SHP77 treated with DMSO at 0.1 percent for 48 hours (cell line): ENCODE measurements around the gene DCLK1.

Experiments used
- DNase-seq: peaks from one replicate; lab custom pipeline; 2025; lab: John Stamatoyannopoulos, UW

The DCLK1 gene

DNA sequence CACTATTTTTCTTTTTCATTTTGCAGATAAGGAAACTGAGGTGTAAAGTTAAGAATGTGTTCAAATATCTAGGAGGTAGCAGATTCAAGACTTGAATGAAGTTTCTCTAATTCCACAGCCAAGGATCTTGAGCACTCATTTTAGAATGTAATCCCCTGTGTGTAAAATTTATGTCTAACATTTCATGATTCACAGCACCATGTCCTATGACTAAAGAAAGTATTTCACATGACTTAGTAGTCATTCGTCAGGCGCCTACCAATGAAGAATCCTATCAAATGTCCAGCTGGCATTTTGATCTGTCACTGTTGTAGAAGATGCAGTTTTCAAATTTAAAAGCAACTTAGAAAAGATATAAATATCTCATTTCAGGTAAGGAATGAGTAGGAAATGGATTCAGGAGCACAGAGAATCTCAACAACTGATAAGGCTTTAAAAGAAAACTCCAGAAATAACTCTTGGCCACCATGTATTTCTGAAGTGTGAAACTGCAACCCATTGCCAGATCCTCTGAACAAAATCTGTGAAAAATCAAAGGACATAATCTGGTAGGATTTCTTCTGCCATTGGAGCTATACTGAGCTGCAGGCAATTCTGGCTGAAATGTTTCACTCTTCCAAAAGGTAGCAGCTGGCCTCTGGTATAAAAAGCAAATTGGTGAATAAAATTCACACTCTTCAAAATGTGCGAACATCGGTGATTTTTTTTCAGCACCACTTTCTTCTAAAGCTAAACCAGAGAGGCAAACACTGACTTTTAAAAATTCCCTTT is 92.2 kb downstream of the DCLK1 start:
- DNase-seq = no peak

DNA sequence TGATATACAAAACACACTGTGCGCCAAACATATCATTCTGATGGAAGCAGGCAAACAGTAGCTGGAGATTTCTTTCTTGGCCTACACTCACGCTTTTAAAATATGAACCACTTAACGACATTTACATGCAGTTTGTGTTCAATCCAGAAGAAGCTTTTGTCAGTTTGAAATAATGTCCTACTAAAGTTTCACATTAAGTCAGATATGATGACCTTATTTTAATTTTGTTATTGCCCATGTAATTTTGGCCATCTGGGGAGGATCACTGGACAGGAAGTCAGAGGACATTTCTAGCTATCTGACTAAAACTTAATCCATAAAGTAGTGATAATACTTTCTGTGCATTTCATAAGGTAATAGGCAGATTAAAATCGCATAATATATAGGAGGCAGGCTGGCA is 98.1 kb downstream of the DCLK1 start:
- no peak for DNase-seq

DNA sequence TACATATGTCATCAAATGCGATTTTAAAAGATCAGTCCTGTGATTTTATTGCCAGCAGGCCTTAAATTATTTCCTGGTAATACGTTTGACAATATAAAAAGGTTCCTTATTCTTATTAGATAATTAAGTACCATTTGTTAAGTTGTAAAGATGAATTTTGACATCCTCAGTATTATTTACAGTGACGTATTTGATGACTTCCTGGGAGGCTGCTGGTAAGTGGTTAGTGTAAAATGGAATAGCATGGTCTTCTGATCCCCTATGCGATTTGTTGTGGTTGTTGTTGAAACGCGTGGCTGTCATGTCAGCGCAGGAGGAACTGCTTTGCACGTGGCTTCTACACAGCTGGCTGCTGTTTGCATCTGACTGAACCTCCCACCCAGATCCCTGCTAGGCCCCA is 99.7 kb downstream of the DCLK1 start:
- no peak for DNase-seq

DNA sequence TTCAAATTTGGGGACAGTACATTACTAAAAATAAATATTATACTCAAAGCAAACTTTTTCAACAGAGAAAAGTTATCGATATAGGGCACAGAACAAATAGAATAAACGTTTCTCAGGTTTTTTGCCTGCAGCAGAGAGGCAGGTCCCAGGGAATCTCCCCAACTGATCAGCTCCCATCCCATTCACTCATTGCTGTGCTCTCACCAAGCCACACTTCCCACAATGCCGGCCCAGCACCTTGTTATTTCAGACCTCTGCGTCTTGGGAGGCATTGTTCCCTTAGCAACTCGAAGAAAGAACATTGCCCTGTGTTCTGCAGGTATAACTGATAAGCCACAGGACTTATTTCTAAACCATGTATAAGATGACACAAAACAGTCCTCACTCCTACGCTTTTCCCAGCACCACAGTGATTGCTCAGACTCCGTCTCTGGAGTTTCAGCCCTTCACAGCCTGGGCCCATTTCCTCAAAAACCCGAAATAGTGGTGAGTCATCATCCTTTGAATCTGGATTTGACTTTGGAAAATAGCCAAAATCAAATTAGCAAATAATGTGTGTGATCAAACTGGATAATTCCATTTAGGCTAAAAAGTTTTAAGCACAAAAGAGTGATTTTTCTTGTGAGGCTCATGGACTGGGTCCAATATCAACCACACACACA is 100.4 kb downstream of the DCLK1 start:
- DNase-seq = no peak

DNA sequence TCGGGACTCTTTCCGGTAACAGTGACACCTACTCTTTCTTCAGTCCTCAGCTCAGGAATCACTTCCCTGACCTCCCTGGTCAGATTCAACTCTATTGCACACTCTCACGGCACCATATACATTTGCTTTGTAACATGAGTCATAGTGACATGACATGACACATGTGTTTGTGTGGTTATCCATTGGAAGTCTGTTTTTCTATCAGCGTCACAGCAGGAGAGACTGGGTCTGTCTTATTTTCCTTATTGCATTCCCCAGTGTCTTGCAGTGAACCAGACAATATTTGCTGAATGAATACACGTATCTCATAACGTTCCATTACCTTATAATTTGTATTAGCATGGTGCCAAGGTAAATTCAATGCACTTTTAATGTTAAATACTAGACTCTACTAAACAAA is 102.0 kb downstream of the DCLK1 start:
- no peak for DNase-seq

DNA sequence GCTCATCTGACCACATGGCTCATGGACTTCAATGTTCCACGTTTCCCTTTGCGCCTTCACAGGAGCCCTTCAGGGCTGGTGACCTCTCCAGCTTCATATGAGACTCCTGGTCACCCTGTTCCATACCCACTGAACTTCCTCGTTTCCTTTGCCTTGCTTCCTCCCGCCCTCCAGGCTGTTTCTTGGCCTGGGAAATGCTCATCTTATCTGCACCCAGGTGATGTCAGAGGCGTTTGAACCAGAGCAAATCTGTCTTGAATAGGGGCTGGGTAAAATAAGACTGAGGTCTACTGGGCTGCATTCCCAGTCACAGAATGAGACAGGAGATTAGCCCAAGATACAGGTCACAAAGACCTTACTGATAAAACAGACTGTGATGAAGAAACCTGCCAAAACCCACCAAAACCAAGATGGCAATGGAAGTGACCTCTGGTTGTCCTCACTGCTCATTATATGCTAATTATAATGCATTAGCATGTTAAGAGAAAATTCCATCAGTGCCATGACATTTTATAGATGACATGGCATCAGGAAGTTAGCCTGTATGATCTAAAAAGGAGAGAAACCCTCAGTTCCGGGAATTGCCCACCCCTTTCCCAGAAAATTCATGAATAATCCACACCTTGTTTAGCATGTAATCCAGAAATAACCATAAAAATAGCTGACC is 102.7 kb downstream of the DCLK1 start:
- DNase-seq = no peak

DNA sequence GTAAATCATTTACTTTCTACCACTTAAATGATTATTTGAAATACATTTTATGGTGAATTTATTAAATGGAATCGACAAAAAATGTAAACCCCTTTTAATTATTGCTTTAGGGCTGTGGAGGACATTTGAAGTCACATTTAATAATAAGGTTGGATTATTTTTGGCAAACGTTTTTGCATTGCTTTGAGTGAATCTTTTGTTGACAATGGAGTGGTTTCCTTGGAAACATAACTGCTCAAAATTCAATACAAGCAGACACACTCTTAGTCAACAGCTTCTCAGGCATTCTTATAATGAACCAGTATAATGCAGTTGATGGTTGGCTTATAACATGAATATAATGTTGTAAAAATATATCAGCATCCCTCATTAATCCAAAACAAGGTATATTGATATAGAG is 104.7 kb downstream of the DCLK1 start:
- DNase-seq = no peak

DNA sequence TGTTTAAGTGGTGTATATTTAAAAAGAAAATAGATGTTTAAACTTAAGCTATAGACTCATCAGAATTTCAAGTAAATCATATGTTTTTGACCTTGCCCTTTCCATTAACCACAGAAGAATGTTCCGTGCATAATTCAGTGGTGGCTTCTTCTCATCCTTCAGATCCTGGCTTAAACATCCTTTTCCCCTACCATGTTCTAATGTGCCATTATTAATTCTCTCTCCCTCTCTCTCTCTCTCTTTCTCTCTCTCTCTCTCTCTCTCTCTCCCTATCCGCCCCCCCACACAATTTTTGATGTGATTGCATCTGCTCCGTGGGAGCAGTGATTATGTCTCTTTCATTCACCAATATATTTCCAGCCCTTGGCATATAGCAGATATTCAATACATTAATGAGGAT is 116.4 kb downstream of the DCLK1 start:
- DNase-seq = no peak

DNA sequence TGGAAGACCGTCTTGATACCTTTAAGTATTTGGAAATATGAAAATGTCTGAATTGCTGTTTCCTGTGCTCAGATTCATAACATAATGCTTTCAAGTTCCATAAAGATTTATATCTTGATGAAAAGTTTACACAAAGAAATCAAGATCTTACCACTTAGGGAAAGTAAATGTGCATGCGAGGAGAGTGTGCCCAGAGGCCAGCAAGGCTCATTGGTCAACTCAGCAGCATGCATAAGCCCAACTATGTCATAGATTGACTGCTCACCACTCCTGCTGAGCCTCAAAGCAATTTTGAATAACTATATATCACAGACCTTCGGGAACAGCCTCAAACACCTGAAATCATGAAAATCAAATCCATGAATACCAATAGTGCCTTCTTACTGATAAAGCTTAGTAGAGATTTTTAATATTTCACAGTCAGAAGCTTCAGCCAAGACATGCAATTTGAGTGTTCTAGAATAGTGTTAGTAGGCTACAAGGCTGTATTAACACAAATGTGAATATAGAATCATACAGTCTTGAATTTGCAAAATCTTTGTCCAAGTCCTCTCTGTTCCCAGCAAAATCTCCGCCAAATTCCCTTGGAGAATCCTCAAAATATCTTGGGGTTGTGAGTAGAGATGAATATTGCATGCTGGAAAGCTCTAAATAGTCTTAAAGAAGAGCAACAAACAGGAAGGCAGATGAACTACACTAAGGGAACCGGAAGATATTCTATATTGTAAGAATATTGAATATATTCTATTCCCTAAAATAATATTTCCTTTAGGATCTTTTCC is 124.1 kb downstream of the DCLK1 start:
- DNase-seq = no peak

DNA sequence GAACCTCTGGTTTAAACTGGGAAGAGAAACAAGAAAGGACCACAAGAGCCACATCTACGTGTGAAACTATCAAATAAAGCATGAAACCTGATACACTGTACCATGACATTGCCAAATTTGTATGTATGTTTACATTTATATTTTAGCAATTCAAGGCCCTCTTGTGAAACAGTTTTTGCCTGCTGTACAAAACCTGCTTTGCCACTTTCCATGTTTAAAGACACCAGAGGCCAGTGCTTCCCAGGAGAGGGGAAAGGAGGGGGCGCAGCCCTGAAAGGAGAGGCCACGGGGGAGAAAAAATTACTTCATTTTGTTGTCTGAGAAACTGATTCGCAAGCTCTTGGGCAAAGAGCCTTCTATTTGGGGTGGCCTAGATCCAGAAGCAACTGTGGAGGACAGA is 124.8 kb downstream of the DCLK1 start:
- no peak for DNase-seq

DNA sequence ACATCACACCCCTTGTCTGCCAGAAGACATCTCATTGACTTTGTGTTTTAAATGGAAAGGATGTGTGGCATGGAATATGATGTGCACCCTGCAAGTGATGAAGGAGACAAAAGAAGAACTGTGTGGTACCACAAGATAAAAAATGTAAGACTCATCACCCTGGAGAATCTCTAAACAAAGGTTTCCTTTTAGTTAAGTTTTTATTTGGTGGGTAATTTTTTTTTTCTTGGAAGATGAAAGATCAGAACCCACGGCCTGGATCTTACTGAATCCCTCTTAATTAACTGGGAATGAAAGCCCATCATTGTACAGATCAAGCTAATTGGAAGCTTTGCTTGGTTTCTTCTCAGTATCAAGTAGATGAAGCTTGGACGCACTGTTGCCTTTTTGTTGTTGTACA is 129.6 kb downstream of the DCLK1 start:
- DNase-seq = no peak

DNA sequence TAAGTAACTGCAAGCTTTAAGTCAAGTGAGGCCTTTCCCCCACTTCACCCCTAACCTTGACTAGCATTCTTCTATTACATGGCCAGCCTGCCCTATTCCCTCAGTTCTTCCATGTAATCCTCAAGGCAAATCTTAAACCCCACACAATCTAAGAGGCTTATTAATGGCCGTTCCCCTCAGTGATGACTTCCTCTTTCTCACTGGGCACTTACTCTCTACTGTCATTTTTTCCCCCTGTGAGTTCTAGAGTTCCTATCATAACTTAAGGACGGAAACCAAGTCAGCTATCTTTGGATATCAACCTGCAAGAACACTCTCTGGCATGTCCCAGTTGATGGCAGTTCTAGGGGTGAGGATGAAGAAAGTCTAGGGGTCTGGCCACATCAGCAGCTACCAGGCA is 131.2 kb downstream of the DCLK1 start:
- no peak for DNase-seq

DNA sequence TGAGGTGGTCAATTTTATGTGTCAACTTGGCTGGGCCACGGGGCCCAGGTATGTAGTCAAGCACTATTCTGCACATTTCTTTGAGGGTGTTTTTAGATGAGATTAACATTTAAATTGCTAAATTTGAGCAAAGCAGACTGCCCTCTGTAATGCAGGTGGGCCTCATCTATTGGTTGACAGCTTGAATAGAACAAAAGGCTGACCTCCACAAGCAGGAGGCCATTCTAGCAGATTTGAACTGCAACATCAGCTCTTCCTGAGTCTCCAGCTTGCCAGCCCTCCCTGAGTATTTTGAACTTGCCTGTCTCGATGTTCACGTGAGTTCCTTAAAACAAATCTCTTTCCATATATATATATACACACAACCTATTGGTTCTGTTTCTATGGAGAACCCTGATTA is 134.8 kb downstream of the DCLK1 start:
- DNase-seq = no peak

DNA sequence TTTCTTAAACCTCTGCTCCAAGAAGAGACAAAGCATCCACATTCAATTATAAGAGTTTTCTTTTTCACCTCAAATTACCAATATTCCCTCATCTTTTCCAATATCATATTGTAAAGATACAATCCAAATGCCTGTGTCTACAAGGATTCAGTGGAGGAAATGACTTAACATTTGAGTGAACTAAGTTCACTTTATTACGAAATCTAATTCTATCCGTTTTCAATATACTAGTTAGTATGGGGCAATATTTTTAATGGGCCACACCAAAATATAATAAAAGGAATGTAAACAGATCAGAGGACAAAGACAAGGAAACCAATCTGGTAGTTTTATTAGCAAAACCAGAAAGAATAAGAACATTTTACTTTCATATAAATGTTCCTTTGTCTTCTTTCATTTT is 136.0 kb downstream of the DCLK1 start:
- DNase-seq = no peak

DNA sequence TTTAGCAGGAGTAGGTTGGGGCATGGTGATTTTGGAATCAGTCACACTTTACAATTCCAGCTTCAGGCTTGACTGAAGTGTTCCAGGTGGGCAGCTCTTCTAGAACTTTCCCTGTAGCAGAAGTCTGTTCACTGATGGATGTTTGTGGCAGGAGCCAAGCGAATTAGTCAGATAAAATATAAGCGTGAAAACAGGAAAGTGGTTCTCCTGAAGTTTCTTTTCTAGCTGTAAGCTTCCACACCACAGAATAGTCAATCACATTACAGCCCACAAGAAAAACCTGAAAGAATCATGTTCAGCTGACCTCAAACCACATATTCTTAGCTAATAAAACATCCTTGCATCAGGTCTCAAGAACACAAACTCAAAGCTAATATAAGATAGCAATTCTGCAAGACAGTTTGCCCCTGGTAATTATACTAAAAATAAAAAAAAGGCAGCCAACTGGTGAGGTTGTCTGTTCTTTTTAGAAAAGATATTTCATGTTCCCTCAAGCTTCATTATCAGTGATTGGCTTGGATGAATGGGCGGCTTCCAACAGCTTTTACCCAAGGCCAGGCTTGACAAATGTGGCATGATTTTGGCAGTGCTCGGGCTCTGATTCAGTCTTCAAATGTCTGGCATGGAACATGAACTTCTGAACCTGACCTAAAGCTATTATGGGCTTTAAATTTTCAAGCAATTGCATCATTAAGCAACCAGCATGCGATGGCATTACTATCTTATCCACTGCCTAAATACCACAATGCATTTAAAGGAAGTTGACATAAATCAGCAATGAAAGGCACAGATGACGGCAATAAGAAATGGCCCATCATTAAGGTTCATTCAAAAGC is 136.8 kb downstream of the DCLK1 start:
- DNase-seq = no peak

DNA sequence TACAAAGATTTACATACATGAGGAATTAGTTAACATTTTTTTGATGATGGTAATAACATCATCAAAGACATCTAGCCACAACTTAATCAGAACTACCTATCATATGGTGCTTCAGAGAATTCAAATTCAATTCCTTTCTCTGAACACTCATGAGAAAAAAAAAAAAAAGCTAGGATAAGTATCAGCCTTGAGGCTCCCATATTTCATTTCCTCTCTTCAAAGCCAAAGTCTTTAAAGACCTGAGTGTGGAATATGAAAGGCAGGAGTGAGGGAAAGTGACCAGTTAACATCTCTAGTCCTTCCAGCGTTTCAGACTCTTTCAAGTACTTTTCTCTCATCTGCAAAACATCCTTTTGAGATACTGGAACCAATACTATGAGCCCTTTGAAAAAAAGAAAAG is 137.5 kb downstream of the DCLK1 start:
- DNase-seq = no peak

DNA sequence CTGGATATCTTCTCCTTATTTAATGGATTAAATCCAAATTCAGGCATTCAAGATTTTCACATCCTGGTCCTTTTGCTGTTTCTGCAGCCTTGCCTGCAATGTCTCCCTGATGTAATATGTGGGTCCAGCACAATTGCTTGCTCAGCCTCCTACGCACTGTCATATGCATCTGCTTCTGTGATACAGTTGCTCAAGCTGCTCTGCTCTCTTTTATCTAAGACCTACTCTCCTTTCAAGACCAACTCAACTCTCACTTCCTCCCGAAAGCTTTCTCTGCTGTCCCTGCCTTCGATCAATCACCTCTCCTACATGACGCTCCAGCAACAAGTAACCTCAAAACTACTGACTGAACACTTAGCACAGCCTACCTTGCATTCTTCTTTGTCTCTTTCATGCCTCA is 138.2 kb downstream of the DCLK1 start:
- no peak for DNase-seq

DNA sequence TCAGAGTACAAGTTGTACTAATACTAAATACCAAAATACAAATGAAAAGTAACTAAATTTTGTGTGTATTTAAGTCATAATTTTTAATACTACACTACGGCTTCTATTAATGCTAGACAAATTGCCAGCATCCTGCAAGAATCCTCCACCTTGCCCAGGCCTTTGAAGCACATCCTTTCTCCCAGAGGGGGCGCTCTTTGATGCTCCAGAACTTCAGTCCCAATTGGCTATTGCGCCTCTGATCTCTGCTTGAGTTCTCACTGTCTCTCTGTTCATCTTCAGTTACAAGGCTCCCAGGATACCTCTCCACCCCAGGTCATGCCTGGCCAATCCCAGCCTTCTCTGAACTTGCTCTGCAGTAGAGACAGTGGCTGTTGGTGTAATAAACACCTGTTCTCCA is 141.0 kb downstream of the DCLK1 start:
- no peak for DNase-seq

DNA sequence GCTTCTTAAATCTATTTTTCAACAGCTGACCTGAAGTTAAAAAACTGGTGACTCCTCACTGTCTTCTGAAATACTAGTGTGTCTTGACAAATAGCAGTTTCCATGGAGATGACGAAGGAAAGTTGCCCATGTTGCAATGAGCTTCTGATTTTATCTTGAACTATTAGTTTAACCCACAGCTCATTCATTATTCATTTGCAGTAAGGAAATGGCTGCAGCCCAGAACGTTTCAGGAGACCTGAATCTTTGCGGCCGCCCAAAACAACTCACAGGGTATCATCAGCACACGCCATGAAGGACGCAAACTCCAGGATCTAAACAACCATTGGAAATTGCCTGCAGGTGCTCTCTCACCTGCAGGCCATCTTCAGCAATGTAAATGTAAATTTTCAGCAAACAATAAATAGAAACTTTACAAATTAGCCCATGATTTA is 142.5 kb downstream of the DCLK1 start:
- no peak for DNase-seq

DNA sequence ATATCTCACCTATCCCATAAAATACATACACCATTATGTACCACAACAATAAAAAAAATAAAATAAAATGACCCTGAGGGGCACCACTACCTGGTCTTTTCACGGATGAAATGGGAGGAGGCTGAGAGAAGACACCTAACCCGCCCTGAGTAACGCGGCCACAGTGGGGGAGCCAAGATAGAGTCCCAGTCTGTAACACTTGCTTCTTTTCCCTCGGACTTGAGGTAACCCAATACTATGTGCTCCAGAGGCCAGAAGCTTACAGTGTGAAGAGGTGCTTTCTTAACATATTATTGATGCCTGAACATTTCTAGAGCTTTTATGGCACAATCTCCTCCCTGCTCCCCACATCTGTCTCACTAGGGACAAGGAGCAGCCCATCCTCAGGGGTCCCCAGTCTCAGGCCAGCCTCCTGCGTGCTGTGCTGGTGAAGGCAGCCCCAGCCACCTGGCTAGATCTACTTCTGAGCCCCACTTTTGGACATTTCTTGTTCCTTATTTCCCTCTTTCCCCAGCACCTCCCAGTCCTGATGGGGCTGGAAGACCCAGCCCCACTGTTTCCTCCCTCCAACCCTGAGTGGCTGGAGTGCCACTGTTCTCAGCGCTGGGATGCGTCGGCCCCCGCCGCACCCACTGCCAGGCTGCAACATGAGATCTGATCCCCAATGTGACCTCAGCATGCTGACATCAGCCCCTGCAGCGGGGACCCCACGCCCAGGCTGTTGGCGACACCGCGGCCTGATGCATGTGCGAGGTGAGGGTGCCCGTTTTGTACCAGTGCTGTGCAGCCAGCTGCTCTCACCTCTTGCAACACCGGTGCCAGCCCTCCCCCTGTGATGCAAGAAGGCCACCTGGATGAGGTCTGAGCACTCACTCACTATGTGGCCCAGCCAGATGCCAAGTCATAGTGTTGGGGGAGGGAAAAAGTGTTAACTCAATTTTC is 143.3 kb downstream of the DCLK1 start:
- peak; percentile 59 for DNase-seq
